ENCODE results near the gene SDCCAG8.

DNA sequence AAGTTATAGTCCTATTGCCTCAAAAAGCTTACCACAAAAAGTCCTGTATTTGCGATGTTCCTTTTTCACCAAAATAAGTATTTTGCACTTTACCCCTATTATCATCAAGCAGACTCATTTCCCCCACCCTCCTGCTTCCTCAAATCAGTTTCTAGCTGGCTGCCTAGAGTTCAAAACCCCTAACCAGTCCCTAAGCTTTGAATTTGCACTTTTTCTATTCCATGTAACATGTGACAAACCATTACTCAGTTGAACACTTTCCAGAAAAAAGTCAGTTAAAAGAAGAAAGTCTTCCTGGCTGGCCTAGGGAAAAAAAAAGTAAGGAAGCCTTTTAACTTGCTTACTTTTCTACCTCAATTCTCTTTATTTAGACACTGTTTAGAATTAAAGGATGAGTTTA lies 8.9 kb upstream of the SDCCAG8 start:
- TF ChIP-seq, protein P1, sequence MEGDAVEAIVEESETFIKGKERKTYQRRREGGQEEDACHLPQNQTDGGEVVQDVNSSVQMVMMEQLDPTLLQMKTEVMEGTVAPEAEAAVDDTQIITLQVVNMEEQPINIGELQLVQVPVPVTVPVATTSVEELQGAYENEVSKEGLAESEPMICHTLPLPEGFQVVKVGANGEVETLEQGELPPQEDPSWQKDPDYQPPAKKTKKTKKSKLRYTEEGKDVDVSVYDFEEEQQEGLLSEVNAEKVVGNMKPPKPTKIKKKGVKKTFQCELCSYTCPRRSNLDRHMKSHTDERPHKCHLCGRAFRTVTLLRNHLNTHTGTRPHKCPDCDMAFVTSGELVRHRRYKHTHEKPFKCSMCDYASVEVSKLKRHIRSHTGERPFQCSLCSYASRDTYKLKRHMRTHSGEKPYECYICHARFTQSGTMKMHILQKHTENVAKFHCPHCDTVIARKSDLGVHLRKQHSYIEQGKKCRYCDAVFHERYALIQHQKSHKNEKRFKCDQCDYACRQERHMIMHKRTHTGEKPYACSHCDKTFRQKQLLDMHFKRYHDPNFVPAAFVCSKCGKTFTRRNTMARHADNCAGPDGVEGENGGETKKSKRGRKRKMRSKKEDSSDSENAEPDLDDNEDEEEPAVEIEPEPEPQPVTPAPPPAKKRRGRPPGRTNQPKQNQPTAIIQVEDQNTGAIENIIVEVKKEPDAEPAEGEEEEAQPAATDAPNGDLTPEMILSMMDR (IDR thresholded peaks at IDR 0.05) = no peak
- no peak for TF ChIP-seq REST (IDR thresholded peaks at IDR 0.05; ENCODE audit: insufficient read depth in 1 of 2, low read depth in 2 of 2, low read length in 1 of 2)
- no peak for TF ChIP-seq POLR2AphosphoS5 (IDR thresholded peaks at IDR 0.05; ENCODE audit: low read depth, low read length)
